Cardiac muscle cell (in vitro differentiated cells and primary cell): Measurements from ENCODE around the gene AGAP1. TPM values are rescaled to one million over a fixed set of nuclear protein-coding genes. Genes with fewer than 3 reads are reported as not detected.

ENCODE experiments used
- DNase-seq, 2 donors: peaks; one replicate each; pipeline versions ENCODE4 v3.0.0 to v3.0.0-alpha.2; 2010 to 2017; ENCODE audit warnings: low read depth in 1 of 2, low spot score in 1 of 2
- H3K27ac ChIP-seq: fragments of 200-600 bp; sonication (generic); 2 replicates; pipeline ENCODE4 v1.5.1; 2016
- H3K27me3 ChIP-seq: fragments of 200-600 bp; sonication (generic); 2 replicates; pipeline ENCODE4 v1.6.0; 2016; ENCODE audit warnings: control low read depth
- H3K36me3 ChIP-seq: fragments of 200-600 bp; sonication (generic); 2 replicates; pipeline ENCODE4 v1.5.1; 2016; ENCODE audit warnings: control low read depth
- H3K4me1 ChIP-seq: fragments of 200-600 bp; sonication (generic); 2 replicates; pipeline ENCODE4 v1.8.1; 2017; ENCODE audit warnings: low read depth, mild to moderate bottlenecking, mixed run types
- H3K4me3 ChIP-seq: fragments of 200-600 bp; sonication (generic); 2 replicates; pipeline ENCODE4 v1.5.1; 2016; ENCODE audit warnings: mild to moderate bottlenecking
- H3K9me3 ChIP-seq: fragments of 200-600 bp; sonication (generic); 2 replicates; pipeline ENCODE4 v1.5.1; 2017; ENCODE audit warnings: low read depth, mild to moderate bottlenecking, control low read depth
- CTCF ChIP-seq: IDR thresholded peaks from 2 replicates; pipeline ENCODE4 v1.5.1; 2012; ENCODE audit warnings: low read depth, mild to moderate bottlenecking, low read length
- polyA plus RNA-seq: library from polyadenylated mRNA; unstranded; fragments of >200 nt; fragmentation: Nextera tagmentation; extraction: Ambion mirVana; gene quantifications from 2 replicates; pipeline ENCODE4 v1.2.1, GENCODE V29; 2016
- total RNA-seq: library from RNA; depleted of rRNA; stranded (reverse); fragments of >200 nt; gene quantifications from 2 replicates; pipeline ENCODE4 v1.2.3, GENCODE V29; 2016

AGAP1 gene
- total and polyA plus RNA-seq, 2 experiments from 2014 or later, result 8.6 to 38.2 TPM

- H3K9me3 ChIP-seq, result no peaks in the 10 kb centered on the region
- no peaks in the 10 kb centered on the region for H3K36me3 ChIP-seq
- no peak for TF ChIP-seq CTCF
- no peak for DNase-seq
- H3K4me3 ChIP-seq, result no peak overlapping the region
- H3K4me1 ChIP-seq, result peaks cover 10% of the 10 kb centered on the region
- no peaks in the 10 kb centered on the region for H3K27me3 ChIP-seq
- H3K27ac ChIP-seq, result no peak overlapping the region
Measured at GRCh38 chr2:235909358-235909757, 415.5 kb downstream of the AGAP1 start.

GRCh38 chr2:235910067-235910466, 416.2 kb downstream of the AGAP1 start:
- Histone ChIP-seq H3K4me3 (no peak overlapping the region), H3K36me3 (no peaks in the 10 kb centered on the region), H3K9me3 (no peaks in the 10 kb centered on the region), H3K4me1 (peaks cover 3% of the 10 kb centered on the region), H3K27me3 (no peaks in the 10 kb centered on the region), H3K27ac (no peak overlapping the region)
- no peak for TF ChIP-seq CTCF
- DNase-seq, result no peak

GRCh38 chr2:235911125-235911524, 417.3 kb downstream of the AGAP1 start:
- no peak for DNase-seq
- TF ChIP-seq CTCF, result no peak
- Histone ChIP-seq H3K4me3 (no peak overlapping the region), H3K27ac (no peak overlapping the region), H3K9me3 (no peaks in the 10 kb centered on the region), H3K27me3 (no peaks in the 10 kb centered on the region), H3K4me1 (no peaks in the 10 kb centered on the region), H3K36me3 (no peaks in the 10 kb centered on the region)

GRCh38 chr2:235911633-235912233, 417.9 kb downstream of the AGAP1 start:
- H3K4me3 ChIP-seq, result no peak overlapping the region
- no peak overlapping the region for H3K27ac ChIP-seq
- no peaks in the 10 kb centered on the region for H3K9me3 ChIP-seq
- no peak for TF ChIP-seq CTCF
- H3K36me3 ChIP-seq, result no peaks in the 10 kb centered on the region
- no peaks in the 10 kb centered on the region for H3K4me1 ChIP-seq
- DNase-seq, result no peak
- no peaks in the 10 kb centered on the region for H3K27me3 ChIP-seq

GRCh38 chr2:235914756-235915155, 420.9 kb downstream of the AGAP1 start:
- no peak overlapping the region for H3K4me3 ChIP-seq
- no peak for DNase-seq
- H3K4me1 ChIP-seq, result no peaks in the 10 kb centered on the region
- TF ChIP-seq CTCF, result no peak
- no peaks in the 10 kb centered on the region for H3K9me3 ChIP-seq
- no peaks in the 10 kb centered on the region for H3K36me3 ChIP-seq
- H3K27me3 ChIP-seq, result no peaks in the 10 kb centered on the region
- no peak overlapping the region for H3K27ac ChIP-seq

GRCh38 chr2:235917506-235917905, 423.7 kb downstream of the AGAP1 start:
- Histone ChIP-seq H3K9me3 (no peaks in the 10 kb centered on the region), H3K4me3 (no peak overlapping the region), H3K4me1 (peaks cover 2% of the 10 kb centered on the region), H3K27ac (no peak overlapping the region), H3K27me3 (no peaks in the 10 kb centered on the region), H3K36me3 (peaks cover 3% of the 10 kb centered on the region)
- no peak for DNase-seq
- no peak for TF ChIP-seq CTCF
